ENCODE data around the gene PCK1.

The PCK1 gene

DNA sequence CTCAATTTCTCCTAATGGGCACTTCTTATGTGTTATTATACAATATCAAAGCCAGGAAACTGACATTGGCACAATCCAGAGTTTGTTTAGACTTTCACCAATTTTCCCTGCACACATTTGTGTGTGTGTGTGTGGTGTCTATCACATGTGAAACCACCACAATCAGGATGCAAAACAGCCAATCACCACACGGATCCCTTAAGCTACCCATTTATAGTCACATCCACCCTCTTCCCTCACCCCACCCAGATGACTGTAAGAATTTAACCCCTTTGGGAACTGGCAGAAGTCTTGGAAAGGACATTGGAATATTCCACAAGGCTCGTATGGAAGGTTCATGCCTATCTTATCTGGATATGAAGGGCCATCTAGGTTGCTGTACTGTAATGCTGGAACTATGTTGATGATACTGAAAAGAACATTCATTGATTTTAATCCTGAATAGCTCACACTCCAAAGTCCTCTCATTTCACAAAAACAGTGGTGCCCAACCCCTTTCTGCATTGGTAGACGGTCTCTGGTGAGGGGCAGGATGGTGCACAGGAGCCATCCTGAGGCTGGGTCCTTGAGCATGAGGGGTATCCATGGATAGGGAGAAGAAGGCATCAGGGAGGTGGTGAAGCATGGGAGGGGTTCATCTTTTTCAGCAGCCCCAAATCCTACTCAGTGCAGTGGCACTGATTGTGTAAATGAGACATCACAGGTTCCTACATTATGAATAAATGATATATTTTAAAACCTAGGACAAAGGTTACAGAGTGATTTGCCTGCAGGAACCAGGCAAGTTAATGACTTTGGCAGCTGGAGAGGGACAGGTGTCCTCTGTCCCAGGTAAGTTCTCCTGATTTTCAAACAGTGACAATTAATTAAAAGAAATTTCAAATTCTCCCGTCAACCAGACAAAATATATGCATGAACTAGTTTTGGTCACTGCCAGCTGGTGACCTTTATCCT, 23.9 kb upstream of the PCK1 start:
- DNase-seq (ENCODE audit: low spot score) = no peak

DNA sequence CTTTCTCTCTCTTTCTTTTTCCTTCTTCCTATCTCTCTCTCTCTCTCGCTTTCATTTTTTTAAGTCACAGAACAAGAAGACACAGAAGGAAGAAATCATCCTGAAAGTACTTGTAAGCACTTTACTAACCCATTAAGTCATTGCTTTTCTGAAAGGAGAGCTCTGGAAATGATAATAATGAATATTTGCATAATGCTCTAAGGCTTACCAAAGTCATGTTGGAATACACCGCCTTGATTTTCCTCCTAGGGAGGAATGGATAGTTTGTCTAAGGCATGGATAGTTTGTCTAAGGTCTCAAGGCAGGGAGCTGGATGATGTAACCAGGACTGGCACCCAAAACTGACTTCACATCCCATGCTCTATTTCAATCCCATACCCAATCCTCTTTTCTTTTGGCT, 23.1 kb upstream of the PCK1 start:
- no peak for DNase-seq (ENCODE audit: low spot score)

DNA sequence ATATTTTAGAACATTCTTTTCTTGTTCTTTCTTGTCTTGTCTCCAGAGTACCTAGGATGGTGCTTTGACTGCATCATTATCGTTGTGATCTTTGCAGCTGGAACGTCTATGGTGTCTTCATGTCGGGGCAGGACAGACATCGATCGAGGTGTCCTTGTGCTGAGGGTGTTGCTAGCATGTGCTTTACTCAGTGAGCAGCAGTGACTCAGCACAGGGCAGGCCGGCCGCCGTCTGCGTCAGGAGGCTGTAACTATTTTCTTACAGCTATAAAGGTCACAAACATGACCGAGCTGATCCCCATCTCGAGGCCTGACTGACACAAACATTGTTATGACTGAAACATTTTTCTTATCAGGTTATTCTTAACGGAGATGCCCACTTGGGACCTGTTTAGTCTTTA, 21.0 kb upstream of the PCK1 start:
- no peak for DNase-seq (ENCODE audit: low spot score)

DNA sequence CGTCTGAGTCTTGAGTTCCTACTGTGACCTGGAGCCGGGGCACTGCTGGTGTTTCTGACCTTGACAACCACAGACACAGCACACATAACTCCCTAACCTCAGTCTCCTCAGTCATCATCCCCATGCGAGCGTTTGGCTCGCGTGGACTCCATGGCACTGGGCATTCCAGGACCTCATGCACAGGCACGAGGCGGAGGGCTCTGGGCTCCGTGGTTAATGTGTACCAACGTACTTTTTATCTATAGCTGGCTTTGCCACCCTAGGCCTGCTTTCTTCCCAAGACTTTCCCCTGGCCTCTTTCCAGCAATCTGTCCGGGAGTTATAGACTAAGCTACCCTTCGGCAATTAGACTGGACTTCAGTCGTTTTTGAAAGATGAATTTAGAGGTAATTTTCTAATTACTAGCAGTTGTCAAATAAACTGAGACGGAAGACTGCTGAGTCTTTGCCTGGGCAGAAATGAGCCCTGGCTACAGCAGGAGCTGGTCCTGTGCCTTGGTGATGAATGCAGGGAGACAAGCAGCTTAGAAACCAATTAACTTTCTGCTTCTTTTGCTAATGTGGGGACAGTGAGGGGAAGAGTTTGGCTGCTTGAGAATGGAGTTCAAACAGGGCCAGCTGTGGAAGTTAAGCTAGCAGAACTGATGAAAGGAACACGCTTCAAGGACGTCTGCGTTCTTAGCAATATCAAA, 19.9 kb upstream of the PCK1 start:
- DNase-seq (ENCODE audit: low spot score) = no peak

DNA sequence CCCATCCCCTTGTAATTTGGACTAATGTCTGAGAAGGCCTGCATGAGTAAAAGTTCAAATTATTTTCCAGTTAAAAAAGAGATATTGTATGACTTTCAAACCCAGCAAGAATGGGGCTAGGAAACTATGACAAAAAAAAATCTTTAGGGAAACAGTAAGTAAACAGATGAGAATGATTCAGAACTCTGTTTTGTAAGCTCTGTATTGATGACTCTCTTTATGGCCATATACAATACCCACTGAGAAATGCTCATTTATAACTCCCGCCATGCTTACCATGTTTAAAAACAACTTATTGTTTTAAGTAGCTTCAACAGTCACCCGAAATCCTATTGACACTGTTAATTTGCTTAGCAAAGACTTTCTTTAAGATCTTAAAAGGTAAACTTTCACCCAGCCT, 17.2 kb upstream of the PCK1 start:
- no peak for DNase-seq (ENCODE audit: low spot score)

DNA sequence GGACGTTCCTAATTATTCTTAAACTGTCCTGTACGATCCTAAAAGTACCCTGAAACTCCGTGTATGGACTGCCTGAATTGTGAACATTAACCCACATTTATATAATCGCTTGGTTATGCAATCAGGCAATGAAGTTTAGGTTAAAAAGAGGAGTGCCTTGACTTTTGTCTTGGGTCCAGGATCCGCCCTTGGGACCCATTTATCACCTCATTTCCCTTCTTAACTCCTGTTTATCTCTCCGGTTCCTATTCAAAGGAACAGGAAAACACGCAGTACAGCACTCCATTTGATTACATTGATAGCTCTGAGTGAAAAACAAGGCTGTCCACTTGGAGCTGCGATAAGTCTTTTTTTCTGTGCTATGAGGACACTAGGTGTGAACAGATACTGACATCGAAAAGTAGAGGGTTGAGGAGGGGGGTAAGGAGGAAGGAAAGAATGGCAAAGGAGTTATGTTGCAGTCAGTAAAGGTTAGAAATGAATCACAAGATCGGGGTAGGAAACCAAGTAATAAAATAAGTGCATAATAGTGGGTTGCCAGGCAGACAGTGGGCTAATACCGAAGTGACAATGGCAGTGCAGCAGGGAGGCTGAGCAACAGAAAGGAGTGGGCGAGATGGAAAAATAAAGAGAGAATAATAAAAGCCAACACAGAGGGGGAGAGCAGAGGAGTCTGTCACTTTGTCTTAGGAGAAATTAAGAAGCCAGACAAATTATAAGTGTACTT, 15.9 kb upstream of the PCK1 start:
- DNase-seq (ENCODE audit: low spot score) = no peak

DNA sequence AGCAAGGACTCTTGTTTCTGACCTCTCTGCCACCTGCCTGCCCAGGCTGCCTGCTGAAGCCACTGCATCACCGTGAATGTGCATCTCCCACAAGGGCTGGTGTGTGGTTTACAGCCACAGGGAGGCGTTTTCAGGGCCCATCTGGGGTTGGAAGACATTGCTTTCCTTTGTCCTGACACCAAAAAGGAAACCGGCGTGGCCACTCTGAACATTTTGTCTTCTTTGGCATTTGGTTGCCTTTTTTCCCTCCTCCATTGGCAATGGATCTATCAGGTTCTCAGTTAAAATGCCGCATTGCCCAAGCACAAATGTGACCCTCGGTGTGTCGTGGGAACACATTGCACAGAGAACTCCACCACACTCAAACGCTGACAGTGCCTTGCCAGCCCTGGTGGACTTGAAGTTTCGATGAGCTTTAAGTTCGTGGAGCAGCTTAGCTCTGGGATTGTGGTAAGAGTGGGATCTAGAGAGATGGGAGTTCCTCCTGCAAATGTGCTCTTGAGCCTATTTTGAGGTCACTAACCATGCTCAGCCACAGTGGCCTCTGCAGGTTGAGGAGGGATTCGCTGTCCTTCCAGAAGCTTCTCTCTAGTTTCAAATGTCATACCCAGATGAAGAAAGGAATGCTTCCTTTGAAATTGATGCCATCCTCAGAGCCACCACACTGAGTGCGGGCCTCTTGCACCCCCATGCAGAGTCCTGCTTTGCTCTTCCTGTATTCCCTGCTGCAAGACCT, 14.8 kb upstream of the PCK1 start:
- no peak for DNase-seq (ENCODE audit: low spot score)

DNA sequence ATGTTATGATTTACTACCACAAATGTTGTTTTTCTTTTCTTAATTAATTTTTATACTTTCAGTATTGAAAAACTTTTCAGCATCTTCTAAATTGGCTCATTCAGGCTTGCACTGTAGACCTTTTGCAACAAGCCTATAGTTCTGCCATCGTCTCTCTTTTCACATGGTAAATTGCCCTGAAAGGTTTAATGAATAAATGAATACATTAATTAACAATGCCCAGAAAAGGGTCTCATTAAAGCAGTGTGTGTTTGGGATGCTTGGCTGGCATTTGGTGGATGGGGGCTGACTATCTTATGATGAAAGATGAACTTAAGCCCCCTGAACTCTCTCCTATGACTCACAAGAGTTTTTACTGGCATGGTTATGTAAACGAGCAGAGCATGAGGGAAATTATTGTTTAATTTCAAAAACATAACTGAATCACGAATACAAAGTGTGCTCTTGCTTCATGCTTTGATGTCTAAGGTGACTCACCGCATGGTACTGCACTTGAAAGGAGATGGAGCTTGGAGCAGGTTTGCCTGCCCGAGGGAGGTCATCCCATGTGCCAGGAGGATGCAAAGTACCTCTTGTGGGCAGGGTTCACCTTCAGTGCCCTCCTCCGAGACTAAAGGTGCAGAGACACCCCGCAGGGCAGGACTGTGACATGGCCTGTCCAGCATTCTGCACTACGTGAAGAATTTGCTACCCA, 13.8 kb upstream of the PCK1 start:
- DNase-seq (ENCODE audit: low spot score) = no peak

DNA sequence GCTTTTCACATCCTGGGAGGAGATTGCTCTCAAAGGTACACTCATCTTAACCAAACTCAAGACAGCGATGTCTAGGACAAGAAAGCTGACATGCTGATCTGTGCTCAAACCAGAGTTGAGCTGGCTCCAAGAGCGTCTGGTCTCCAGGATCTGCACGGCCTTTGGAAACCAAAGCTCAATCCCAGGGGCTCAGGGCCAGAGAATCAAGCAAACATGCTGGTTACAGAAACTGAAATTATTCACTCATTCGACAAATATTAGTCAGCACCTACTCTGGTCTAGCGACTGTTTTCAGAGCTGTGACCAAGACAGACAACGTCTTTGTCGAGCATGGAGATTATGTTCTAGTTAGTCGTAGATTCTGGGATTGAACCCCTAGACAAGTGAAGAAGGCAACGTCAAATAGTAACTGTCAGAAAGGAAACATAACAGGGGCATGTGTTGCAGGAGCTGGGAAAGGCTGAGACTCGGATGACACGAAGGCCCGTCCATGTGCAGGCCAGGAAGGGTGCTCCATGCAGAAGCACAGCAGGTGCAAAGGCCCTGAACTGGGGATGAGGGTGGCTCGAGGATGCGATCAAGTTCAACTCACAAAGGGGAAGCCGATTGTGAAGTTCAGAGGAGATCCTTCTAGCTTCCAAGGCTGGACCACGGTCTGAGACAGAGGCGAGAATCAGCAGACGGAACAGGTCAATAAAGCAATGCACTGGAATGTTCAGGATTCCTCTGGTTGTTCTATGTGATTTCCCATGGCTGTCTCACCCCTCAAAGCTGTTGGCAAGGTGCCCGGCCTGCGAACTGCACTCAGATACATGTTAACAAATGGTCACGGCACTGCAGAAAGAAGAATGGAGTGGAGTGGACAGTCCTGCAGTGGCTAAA, 12.5 kb upstream of the PCK1 start:
- DNase-seq (ENCODE audit: low spot score) = no peak

DNA sequence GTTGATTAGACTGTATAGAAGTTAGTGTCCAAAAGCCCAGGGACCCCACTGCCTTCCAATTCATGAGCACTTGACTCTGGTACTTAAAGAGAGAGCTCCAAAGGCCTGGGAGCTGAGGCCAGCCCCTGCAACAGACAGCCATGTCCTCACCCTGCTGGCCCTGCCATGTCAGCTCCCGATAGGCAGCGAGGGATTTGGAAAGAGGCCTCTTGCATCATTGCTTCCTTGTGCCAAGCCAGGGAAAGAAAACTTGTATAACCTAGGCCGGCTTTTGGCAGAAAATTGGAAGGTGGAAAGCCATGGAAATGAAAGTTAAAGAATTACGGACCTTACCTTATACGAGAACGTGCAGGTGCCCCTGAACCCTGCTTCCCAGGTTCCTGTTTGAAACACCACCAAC, 8.4 kb upstream of the PCK1 start:
- DNase-seq (ENCODE audit: low spot score) = no peak

DNA sequence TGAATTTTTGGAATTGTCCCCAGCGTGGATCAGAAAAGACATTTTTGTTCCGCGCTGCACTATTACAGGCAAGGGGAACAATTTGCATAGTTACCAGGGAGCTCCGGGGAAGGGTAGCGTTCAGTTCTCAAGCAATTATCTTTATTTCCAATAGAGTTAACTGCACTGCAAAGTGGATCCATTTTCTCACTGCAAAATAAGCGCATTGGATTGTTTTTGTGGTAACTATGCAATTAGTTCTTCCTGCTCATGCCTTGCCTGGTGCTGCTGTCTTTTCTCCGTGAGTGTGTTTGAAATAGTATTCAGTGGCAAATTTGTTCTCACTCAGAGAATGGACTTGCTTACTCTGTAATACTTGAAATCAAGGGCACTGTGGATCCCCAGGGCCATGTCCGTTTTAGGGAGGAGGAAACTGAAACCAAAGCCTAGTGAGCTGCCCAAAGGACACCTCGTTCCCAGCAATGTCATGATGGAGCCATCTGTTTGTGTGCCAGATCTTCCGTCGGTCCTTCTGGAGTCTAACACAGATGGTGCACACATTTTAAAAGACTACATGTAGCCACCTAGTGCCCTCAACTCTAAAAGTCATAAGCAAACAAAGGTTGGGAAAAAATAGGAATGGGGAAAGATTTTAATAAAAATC, 7.4 kb upstream of the PCK1 start:
- DNase-seq (ENCODE audit: low spot score) = no peak

DNA sequence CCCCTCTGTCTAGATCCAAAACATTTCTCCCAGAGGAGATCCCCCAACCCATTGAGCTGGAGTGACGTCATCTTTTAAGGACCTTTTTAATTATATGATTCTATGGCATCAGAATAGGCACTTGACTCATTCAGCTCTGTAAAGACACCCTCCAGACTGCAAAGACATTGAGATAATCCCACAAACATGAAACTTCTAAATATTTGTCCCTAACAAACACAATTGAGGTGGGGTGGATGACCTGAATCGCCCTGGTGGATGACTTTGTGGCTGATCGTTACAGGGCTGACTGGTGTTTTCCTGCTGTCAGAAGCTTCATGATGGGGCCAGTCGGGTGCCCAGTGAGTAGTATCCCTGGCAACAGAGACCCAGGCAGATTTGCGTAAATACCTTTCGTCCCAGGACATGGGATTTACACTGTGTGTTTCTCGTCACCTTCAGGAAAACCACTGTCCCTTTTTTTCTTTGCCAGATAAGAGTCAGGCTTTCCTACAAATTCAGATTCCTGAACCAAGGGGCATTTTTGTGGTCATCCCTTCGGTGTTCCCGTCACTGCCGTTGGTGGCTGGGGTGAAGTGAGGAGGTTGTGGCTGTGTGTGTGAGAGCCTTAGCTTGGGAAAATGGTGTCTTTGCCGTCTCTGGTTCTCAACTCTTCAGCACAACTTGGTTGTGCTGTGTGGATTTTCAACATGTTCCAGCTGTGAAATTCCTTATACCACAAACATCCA, 5.3 kb upstream of the PCK1 start:
- no peak for DNase-seq (ENCODE audit: low spot score)

DNA sequence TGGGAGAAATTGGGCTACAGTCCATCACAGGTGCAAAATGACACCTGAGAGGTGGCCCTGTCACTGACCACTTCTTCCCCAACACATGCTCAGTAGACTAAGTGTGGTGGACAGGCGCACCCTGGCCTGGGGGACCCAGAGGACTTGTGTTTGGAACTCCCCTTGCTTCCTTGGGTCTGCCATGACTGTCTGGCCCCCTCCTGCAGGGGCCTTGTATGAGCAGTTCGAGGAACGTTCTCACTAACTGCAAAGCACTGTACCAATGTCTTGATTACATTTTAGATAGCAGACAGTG, 4.0 kb upstream of the PCK1 start:
- no peak for DNase-seq (ENCODE audit: low spot score)

DNA sequence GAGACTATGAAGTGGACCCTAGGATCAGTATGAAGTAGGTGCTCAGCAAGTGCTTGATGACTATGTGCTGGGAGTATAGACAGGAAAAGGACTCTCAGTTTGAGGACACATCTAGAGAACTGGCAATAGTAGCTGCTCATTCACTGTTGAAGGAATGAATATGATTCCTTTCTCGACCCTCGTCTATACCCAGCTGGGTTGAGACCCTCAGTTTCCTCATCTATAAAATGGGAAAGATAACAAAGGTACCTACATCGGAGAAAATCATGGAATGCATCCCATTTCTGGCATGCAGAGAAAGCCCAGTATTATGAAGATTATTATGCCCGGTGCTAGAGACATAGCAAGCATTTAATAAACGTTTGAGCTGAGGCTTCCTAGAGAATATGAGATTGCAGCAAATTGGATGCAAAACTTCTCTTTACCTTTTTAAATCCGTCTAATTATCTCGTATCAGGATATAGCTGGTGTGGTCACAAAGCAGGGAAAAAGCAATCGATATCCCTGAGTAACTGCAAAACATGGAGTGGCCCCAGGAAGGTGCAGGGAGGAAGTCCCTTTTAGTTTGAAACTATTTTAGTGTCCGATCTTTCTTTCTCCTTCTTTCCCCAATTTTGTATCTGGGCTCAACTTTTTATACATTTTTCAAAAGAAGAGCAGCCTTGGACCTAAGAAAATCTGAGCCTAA, 2.8 kb upstream of the PCK1 start:
- DNase-seq (ENCODE audit: low spot score) = no peak

DNA sequence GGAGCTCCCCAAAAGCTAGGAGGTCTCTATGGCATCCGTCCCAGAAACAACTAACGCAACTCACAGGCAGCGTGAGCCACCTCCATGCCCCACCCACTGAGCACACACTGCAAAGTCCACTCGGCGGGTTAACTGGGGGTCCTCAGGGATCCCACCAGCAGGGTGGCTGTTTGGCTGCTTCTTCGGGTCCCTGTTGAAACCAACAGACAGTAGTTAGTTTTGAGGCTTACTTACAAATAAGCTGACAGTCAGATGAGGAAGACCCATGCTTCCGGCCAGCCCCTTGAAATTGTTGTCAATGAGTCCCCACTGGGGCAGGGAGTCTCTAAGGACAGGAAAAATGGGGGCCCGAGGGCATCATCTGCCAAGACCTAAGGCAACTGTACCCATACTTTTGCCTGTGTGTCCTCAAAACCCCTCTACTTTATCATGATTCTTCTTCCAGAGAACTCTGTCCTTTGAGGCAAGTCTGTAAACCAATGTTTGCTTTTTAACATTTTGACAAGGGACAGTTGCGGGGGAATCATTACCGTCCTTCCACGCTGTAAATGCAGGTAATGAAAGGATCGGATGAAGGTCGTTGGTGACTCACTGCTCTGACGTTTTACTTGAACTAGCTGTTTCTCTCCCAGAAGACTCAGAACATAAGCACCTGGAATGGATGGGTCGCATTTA, 2.2 kb upstream of the PCK1 start:
- DNase-seq (ENCODE audit: low spot score) = no peak

DNA sequence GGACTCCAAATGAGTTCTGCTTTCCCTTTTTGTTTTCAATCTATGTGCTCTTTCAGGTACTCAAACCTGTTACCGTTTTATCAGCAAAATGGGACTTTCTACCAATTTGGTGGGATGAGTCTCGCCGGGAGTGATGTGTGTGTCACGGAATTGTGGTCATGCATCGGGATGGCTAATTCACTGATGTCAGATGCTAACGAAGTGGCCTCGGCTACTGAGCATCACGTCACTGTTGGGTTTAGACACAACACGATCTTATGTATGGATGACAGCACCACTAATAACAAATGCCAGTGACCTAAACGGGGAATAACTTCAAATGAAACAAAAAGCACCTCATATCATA, 1.6 kb upstream of the PCK1 start:
- DNase-seq (ENCODE audit: low spot score) = no peak

DNA sequence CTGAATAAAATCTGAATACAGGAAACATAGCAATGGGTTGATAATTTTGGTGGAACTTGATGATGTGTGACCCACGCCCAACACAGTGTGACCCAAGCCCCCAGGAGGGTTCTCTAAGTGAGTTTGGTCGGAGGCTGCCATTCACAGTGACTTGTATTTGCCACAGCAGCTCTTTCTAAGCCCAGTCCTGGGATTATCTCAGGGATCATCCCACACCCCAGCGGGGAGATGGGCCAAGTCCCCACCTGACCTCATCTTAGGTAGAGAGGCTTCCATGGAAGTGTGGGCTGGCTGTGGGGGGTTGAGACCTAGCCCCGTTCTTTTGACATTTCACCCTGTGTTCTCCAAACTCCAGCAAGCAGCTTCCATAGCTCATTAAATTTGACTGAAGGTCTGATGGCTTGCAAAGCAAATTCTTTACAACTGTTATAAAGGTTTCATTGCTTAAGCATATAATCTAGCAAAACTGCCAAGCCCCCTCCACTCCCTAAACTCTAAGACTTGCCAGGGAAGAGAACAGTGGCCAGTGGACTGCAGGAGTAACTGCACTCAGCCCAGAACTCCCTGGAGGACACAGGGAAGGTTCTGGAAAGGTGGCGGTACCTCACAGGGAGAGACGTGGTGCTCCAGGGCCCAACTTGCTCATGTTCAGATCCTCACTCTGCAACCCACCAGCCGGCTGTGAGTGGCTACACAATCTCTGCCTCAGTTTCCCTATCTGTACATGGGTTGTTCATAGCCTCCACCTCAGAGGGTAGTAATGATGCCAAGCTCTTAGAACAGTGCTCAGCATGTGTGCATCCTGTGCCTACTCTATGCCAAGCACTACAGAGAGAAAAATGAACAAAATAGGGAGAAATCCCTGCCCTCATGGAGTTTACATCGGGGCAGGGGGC, 1.0 kb upstream of the PCK1 start:
- DNase-seq (ENCODE audit: low spot score) = no peak
